Retinal pigment epithelial cell (primary cell): Measurements from ENCODE around the gene LCT.

ENCODE experiments used
- DNase-seq: peaks from one replicate; pipeline ENCODE4 v3.0.0-alpha.2; 2010; ENCODE audit warnings: low read depth
- H3K4me3 ChIP-seq: 2 replicates; pipeline ENCODE4 v1.5.1; 2011; ENCODE audit warnings: mild to moderate bottlenecking, low read length, control low read depth, moderate library complexity
- TF ChIP-seq, protein P1 (sequence below): conservative IDR thresholded peaks from 2 replicates; pipeline ENCODE4 v1.5.1; 2011; ENCODE audit warnings: low read depth, low read length, control low read depth, inconsistent platforms

LCT gene

GRCh38 chr2:135768863-135769262 lies 68.1 kb downstream of the LCT start:
- TF ChIP-seq, protein P1, sequence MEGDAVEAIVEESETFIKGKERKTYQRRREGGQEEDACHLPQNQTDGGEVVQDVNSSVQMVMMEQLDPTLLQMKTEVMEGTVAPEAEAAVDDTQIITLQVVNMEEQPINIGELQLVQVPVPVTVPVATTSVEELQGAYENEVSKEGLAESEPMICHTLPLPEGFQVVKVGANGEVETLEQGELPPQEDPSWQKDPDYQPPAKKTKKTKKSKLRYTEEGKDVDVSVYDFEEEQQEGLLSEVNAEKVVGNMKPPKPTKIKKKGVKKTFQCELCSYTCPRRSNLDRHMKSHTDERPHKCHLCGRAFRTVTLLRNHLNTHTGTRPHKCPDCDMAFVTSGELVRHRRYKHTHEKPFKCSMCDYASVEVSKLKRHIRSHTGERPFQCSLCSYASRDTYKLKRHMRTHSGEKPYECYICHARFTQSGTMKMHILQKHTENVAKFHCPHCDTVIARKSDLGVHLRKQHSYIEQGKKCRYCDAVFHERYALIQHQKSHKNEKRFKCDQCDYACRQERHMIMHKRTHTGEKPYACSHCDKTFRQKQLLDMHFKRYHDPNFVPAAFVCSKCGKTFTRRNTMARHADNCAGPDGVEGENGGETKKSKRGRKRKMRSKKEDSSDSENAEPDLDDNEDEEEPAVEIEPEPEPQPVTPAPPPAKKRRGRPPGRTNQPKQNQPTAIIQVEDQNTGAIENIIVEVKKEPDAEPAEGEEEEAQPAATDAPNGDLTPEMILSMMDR = no peak
- DNase-seq = no peak
- no peak overlapping the region for H3K4me3 ChIP-seq

DNA sequence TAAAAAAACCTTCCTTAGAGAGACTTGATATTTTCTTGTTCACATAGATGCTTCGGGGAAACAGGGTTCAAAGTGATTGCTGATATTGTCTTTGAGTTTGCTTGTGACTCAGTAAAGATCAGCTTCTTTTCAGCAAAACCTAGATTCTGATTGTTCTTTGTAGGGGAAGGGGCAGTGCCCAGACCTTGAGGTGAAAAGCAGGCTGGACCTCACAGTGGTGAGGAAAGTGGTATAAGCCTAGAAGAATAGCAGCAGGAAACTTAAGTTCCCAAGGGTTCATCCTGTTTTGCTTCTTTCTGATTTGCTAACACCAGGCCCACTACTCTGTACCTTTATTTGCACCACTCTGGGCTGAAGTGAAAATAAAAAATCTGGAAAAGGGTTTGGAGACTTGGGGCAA lies 74.5 kb downstream of the LCT start:
- DNase-seq = no peak
- TF ChIP-seq, protein P1 = no peak
- no peak overlapping the region for H3K4me3 ChIP-seq

GRCh38 chr2:135762022-135762421 lies 75.0 kb downstream of the LCT start:
- DNase-seq = no peak
- TF ChIP-seq, protein P1 = no peak
- no peak overlapping the region for H3K4me3 ChIP-seq

GRCh38 chr2:135756692-135757091 lies 80.3 kb downstream of the LCT start:
- DNase-seq = no peak
- TF ChIP-seq, protein P1 = no peak
- H3K4me3 ChIP-seq = no peak overlapping the region

DNA sequence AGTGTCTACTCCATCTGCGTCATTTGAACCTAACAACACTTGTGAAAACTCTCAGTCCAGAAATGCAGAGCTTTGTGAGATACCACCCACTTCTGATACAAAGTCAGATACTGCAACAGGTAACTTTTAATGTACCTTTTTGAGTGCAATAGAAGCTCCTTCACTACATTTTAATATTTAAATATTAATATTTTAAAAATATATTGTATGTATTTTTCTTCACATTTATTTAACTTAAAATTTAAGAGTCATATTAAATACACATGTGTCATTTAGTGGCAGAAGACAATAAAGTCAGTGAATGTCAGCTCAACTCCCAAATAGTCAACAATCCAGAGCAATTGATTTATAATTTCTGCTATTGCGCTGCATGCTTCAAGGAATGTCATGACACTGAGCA lies 81.4 kb downstream of the LCT start:
- TF ChIP-seq, protein P1 = no peak
- no peak overlapping the region for H3K4me3 ChIP-seq
- DNase-seq = no peak

DNA sequence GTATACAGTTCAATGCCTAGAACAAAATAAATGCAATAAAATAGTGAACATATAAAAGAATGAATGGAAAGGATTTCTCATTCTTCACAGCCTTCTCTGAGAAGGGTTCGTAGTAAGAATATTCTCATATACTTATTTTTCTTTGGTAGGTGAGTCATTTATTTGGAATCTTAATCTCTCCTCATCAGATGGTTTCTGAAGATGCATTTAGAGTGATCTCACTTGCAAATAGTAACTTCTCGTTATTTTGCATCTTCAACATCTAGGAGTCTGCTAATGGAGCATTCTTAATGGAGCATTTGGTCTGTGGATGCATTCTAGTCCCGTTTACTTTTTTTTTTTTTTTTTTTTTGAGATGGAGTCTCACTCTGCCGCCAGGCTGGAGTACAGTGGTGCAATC lies 91.4 kb downstream of the LCT start:
- no peak overlapping the region for H3K4me3 ChIP-seq
- TF ChIP-seq, protein P1 = no peak
- peak; percentile 54 for DNase-seq

- DNase-seq = no peak
- peak overlapping the region; percentile 86 for H3K4me3 ChIP-seq
- TF ChIP-seq, protein P1 = peak; percentile 30
Measured at GRCh38 chr2:135744760-135745314, 92.1 kb downstream of the LCT start.
